PC-3 (cell line): ENCODE results near the gene SCO1. TPM values are rescaled to one million over a fixed set of nuclear protein-coding genes. Genes with fewer than 3 reads are reported as not detected.

Experiments used
- ATAC-seq: fragments of 200-7000 bp; cut with Tn5 transposase; 2 replicates; pipeline ENCODE4 v1.9.1; 2020; ENCODE audit warnings: mild to moderate bottlenecking, moderate library complexity
- BruUV-seq: library from RNA; stranded (reverse); fragments of 400-500 nt; replicated peaks from 2 replicates; lab custom pipeline; 2021; lab: Mats Ljungman, UMichigan
- CTCF ChIA-PET: fragments of 300-600 bp; sonication (Branson Sonifier 250); formaldehyde crosslinking; loops from one replicate; lab custom pipeline; 2022; ENCODE audit warnings: antibody characterized with exemption; lab: Charles Lee
- POLR2A ChIA-PET: fragments of 300-600 bp; sonication (Branson Sonifier 250); formaldehyde crosslinking; loops from one replicate; lab custom pipeline; 2022; ENCODE audit warnings: antibody characterized with exemption; ENCODE audit not compliant: unreplicated experiment; lab: Charles Lee
- DNase-seq: peaks from one replicate; pipeline ENCODE4 v3.0.0-alpha.2; 2015
- H2AFZ ChIP-seq: fragments of 300-600 bp; sonication (generic); 2 replicates; pipeline ENCODE4 v1.6.0; 2016; ENCODE audit warnings: antibody characterized with exemption, low read length
- H3F3A ChIP-seq: fragments of 300-600 bp; sonication (generic); one replicate; pipeline ENCODE4 v1.6.0; 2017; ENCODE audit warnings: antibody characterized with exemption, low read length, control low read depth, mild to moderate bottlenecking; ENCODE audit not compliant: unreplicated experiment
- H3K27ac ChIP-seq: fragments of 300-600 bp; sonication (generic); 2 replicates; pipeline ENCODE4 v1.5.1; 2016; ENCODE audit warnings: mild to moderate bottlenecking, low read length
- H3K27me3 ChIP-seq: fragments of 300-600 bp; sonication (generic); 2 replicates; pipeline ENCODE4 v1.6.1; 2016; ENCODE audit warnings: low read length, mixed read lengths
- H3K36me3 ChIP-seq: fragments of 300-600 bp; sonication (generic); 2 replicates; pipeline ENCODE4 v1.6.1; 2016; ENCODE audit warnings: low read depth, mixed run types, low read length, mixed read lengths
- H3K4me1 ChIP-seq: fragments of 300-600 bp; sonication (generic); 2 replicates; pipeline ENCODE4 v1.5.1; 2016; ENCODE audit warnings: low read length; ENCODE audit not compliant: insufficient read depth
- H3K4me2 ChIP-seq: fragments of 300-600 bp; sonication (generic); 2 replicates; pipeline ENCODE4 v1.6.0; 2016; ENCODE audit warnings: low read length
- H3K4me3 ChIP-seq: fragments of 300-600 bp; sonication (generic); 2 replicates; pipeline ENCODE4 v1.5.1; 2016; ENCODE audit warnings: mild to moderate bottlenecking, low read length, mixed read lengths
- H3K79me2 ChIP-seq: fragments of 300-600 bp; sonication (generic); 2 replicates; pipeline ENCODE4 v1.6.1; 2017; ENCODE audit warnings: low read length, mixed read lengths
- H3K9ac ChIP-seq: fragments of 300-600 bp; sonication (generic); 2 replicates; pipeline ENCODE4 v1.6.0; 2016; ENCODE audit warnings: mild to moderate bottlenecking, low read length
- H3K9me2 ChIP-seq: fragments of 300-600 bp; sonication (generic); replicated peaks from 2 replicates; pipeline ENCODE4 v1.6.1; 2016; ENCODE audit warnings: mixed run types, low read length, mixed read lengths
- H3K9me3 ChIP-seq: fragments of 300-600 bp; sonication (generic); 2 replicates; pipeline ENCODE4 v1.6.1; 2016; ENCODE audit warnings: low read length, mixed read lengths
- H4K20me1 ChIP-seq: fragments of 300-600 bp; sonication (generic); 2 replicates; pipeline ENCODE4 v1.6.1; 2016; ENCODE audit warnings: low read length, mixed read lengths
- EZH2 ChIP-seq: fragments of 300-600 bp; sonication (generic); IDR thresholded peaks from one replicate; pipeline ENCODE4 v1.6.1; 2017; ENCODE audit warnings: antibody characterized with exemption, mild to moderate bottlenecking, low read length; ENCODE audit not compliant: unreplicated experiment
- EZH2phosphoT487 ChIP-seq: fragments of 300-600 bp; sonication (generic); IDR thresholded peaks from 2 replicates; pipeline ENCODE4 v1.6.1; 2018; ENCODE audit warnings: mild to moderate bottlenecking, antibody characterized with exemption, low read length, borderline replicate concordance
- intact Hi-C: fragments of 100-400 bp; cut with micrococcal nuclease; formaldehyde crosslinking; loops from 2 replicates; pipeline ENCODE4 v1.9.0; 2023
- total RNA-seq: library from RNA; depleted of rRNA; stranded (reverse); fragments of >200 nt; gene quantifications from 2 replicates; pipeline ENCODE4 v1.2.3, GENCODE V29; 2014
- TF ChIP-seq, protein P1 (sequence below): fragments of 300-600 bp; sonication (generic); conservative IDR thresholded peaks from 2 replicates; pipeline ENCODE4 v1.5.1; 2017; ENCODE audit warnings: antibody characterized with exemption, low read depth, mild to moderate bottlenecking, low read length

Gene SCO1
- total RNA-seq, 1 experiment from 2014 or later = 59.7 TPM

DNA sequence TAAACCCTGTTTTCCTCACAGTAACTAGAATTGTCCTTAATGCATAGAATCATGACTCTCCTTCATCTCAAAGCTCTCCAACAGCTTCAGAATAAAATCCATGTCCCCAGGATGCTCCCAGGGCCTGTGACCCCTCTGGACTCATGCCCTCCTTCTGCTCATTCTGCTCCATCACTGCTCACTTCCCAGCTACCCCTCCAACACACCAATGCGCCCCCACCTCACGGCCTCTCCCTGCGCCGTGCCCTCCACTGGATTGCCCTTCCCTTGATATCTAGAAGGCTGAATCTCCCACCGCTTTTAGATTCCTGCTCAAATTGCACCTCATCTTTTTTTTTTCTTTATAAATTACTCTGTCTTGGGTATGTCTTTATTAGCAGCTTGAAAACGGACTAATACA lies 45.1 kb upstream of the SCO1 start:
- no peaks in the 10 kb centered on the region for H3K4me1 ChIP-seq
- DNase-seq = no peak
- no peaks in the 10 kb centered on the region for H4K20me1 ChIP-seq
- H3K9me2 ChIP-seq = no peaks in the 10 kb centered on the region
- H3K27me3 ChIP-seq = no peaks in the 10 kb centered on the region
- no peak for ATAC-seq
- intact Hi-C loops = no loop called here
- CTCF ChIA-PET = no interaction called here
- H3K9ac ChIP-seq = no peak overlapping the region
- no peak for TF ChIP-seq EZH2
- TF ChIP-seq, protein P1, sequence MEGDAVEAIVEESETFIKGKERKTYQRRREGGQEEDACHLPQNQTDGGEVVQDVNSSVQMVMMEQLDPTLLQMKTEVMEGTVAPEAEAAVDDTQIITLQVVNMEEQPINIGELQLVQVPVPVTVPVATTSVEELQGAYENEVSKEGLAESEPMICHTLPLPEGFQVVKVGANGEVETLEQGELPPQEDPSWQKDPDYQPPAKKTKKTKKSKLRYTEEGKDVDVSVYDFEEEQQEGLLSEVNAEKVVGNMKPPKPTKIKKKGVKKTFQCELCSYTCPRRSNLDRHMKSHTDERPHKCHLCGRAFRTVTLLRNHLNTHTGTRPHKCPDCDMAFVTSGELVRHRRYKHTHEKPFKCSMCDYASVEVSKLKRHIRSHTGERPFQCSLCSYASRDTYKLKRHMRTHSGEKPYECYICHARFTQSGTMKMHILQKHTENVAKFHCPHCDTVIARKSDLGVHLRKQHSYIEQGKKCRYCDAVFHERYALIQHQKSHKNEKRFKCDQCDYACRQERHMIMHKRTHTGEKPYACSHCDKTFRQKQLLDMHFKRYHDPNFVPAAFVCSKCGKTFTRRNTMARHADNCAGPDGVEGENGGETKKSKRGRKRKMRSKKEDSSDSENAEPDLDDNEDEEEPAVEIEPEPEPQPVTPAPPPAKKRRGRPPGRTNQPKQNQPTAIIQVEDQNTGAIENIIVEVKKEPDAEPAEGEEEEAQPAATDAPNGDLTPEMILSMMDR = no peak
- TF ChIP-seq EZH2phosphoT487 = no peak
- POLR2A ChIA-PET = no interaction called here
- BruUV-seq = no TSS peak
- no peaks in the 10 kb centered on the region for H3F3A ChIP-seq
- no peak overlapping the region for H3K4me2 ChIP-seq
- H3K27ac ChIP-seq = no peak overlapping the region
- no peak overlapping the region for H3K4me3 ChIP-seq
- no peaks in the 10 kb centered on the region for H3K79me2 ChIP-seq
- no peaks in the 10 kb centered on the region for H3K36me3 ChIP-seq
- H2AFZ ChIP-seq = no peak overlapping the region
- no peaks in the 10 kb centered on the region for H3K9me3 ChIP-seq

DNA sequence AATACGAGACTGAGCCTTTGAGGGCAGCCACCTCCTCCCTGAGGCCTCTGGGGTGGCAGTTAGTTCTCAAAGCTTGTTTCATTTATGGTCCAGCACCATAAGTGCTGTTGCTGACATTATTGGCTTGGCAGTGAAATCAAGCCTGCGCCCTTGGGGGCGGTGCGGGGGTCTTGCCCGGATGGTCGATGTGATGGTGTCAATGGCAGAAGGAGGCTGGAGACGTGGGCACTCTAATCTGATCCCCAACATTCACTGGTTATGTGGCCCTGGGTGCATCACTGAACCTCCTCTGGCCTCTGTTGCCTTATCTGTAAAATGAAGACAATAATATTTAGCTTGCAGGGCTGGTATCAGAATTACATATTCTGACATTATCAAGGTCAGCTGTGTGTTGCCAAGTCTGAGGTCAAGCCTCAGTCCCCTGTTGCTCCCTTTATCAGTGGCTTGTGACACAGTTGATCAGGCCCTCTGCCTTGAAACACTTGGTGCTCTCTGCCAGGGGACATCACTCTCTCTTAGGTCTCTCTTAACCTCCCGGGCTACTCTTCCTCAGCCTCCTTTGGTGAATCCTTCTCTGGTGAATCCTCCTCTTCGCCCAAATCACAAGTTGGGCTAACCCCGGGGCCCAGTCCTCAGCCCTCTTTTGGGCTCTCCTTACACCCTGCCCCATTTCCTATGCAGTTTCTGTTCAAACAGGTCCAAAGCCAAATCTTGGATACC lies 44.2 kb upstream of the SCO1 start:
- Histone ChIP-seq H4K20me1 (no peaks in the 10 kb centered on the region), H3K4me2 (no peak overlapping the region), H3K36me3 (no peaks in the 10 kb centered on the region), H3K79me2 (no peaks in the 10 kb centered on the region), H2AFZ (no peak overlapping the region), H3K9me2 (no peaks in the 10 kb centered on the region), H3K27me3 (no peaks in the 10 kb centered on the region), H3K4me1 (no peaks in the 10 kb centered on the region), H3K27ac (no peak overlapping the region), H3F3A (no peaks in the 10 kb centered on the region), H3K9ac (no peak overlapping the region), H3K4me3 (no peak overlapping the region), H3K9me3 (no peaks in the 10 kb centered on the region)
- intact Hi-C loops = no loop called here
- TF ChIP-seq EZH2 = no peak
- no peak for TF ChIP-seq EZH2phosphoT487
- TF ChIP-seq, protein P1 = no peak
- POLR2A ChIA-PET = no interaction called here
- ATAC-seq (no peak), DNase-seq (no peak)
- CTCF ChIA-PET = interaction anchor here (0.6 kb wide), 1 partner anchor 24 kb away, joined by 4 read pairs; no protein-coding TSS in a partner anchor
- no TSS peak for BruUV-seq

DNA sequence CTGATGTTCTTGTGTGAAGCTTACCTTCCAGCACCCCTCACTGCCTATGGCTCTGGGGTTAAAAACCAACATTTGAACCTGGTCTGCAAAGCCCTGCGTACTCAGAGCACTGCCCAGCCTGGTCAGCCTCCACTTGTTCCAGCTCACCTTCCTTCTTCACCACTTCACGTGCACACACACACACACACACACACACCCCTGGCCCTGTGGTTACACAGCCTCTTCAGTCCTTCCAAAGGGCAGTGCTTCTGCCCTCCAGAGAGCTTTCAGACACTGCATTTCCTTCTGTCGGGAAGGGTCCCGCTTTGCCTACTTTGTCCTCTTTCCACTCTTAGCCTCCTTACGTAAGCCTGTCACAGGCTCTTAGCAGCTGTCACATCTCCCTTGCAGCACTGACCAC lies 42.1 kb upstream of the SCO1 start:
- H4K20me1 ChIP-seq = no peaks in the 10 kb centered on the region
- H3K4me1 ChIP-seq = no peaks in the 10 kb centered on the region

More for the DNA sequence above, 42.1 kb upstream of the SCO1 start:
- no peak overlapping the region for H3K27ac ChIP-seq
- H3K36me3 ChIP-seq = no peaks in the 10 kb centered on the region
- H3K79me2 ChIP-seq = no peaks in the 10 kb centered on the region
- no peak overlapping the region for H2AFZ ChIP-seq
- CTCF ChIA-PET = no interaction called here
- H3K9me2 ChIP-seq = no peaks in the 10 kb centered on the region
- no peak overlapping the region for H3K4me3 ChIP-seq
- ATAC-seq (no peak), DNase-seq (no peak)
- POLR2A ChIA-PET = no interaction called here
- H3K4me2 ChIP-seq = no peak overlapping the region
- no peak for TF ChIP-seq EZH2phosphoT487
- H3K9ac ChIP-seq = no peak overlapping the region
- intact Hi-C loops = no loop called here
- no peaks in the 10 kb centered on the region for H3F3A ChIP-seq
- H3K27me3 ChIP-seq = no peaks in the 10 kb centered on the region
- no peaks in the 10 kb centered on the region for H3K9me3 ChIP-seq
- BruUV-seq = no TSS peak
